GM19328 (cell line): ENCODE data around the gene OPCML.

Source experiments
- ATAC-seq: cut with Tn5 transposase; IDR thresholded peaks from one replicate; pipeline ENCODE4 v1.9.1; 2021; ENCODE audit warnings: mild to moderate bottlenecking, moderate library complexity; ENCODE audit not compliant: unreplicated experiment

OPCML gene

DNA sequence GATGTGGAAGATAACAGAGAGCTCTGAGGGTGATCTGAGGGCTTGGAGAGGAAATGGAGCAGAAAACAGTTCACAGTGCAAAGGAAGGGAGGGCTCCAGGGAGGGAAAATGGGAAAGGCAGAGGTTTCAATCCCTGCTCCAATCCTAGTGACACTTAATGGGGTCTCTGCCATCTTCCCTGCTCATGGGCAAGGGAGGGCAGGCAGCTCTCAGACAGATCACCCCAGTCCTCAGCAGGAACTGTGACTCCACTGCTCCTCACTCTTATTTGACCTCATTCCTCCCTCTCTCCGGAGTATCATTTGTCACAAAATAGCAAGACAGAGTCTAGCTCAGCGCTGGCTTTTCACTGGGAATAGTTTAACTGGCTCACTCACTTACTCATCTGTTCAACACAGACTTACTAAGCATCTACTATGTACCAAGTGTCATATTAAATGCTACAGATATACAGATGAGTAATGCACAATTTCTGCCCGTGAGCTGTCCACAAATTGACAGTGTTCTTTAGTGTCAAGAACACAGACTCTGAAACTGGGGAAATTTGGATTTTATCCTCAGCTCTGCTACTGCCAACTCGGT, 817.4 kb downstream of the OPCML start:
- no peak for ATAC-seq

DNA sequence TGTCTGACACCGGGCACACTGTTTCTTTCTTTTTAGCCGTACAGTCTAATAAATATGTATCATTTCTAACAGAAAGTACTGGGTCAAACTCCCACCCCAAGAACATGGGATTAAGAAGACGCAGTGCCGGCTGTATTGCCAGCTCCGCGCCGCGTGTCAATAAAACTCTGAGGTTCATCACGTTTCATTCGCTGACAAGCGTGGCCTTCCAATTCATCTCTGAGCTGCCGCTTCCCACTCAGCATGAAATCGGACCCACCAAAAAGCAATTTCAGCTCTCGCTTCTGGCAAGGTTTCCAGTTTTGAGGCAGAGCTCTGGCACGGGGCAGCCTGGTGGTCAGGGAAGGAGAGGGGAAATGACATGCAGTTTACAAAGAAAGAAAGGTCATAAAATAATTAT, 819.8 kb downstream of the OPCML start:
- ATAC-seq = no peak

- no peak for ATAC-seq
Observed at GRCh38 chr11:132704781-132705375, 827.4 kb downstream of the OPCML start.

GRCh38 chr11:132692891-132693290, 839.4 kb downstream of the OPCML start:
- ATAC-seq = no peak

DNA sequence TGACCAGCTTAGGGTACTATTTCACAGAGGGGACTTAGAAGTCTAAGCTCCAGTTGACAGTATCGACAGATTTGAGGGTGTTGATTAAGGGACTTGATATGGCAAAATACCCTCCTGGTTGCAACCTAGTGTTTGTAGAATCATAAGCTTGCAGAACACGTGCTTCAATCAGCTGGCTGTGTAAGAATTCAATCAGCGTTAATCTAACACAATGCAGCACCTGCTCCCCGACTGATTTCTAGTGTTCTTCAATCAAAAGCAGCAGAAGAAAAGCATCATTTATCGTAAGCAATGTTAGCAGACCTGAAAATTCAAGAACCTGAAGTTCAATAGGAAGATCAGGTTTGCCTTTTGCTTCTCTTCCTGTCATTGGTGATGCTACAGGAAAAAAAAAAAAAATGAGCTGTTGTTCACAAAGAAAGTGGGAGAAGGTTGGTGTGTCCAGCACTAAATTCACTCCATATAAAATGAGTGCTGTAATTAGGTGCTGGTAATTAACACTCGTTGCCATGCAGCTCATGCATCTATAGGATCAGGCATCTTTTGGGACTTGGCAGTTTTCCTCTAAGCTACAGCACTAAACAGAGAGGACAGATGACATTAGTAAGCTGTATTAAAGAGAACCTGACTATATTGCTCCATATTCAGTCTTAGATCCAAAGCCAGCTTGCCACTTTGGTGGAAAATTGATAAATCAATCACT, 840.3 kb downstream of the OPCML start:
- ATAC-seq = no peak

DNA sequence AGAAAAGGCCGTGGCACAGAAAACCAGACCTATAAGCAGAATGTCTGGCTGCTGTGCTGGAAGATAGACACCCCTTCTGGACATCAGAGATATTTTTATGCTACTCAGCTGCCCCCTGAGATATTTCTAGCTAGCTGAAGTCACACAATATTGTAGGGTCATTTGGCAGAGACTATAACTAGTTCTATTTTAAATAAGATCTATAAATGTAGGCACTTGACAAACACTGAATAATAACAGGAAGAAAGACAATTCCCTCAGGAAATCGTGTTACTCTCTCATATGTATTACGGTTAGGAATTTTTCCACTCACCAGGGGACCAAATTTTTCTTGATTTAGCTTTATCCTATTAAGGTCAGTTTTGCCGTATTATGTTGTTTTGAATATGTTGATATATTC, 845.4 kb downstream of the OPCML start:
- ATAC-seq = no peak

DNA sequence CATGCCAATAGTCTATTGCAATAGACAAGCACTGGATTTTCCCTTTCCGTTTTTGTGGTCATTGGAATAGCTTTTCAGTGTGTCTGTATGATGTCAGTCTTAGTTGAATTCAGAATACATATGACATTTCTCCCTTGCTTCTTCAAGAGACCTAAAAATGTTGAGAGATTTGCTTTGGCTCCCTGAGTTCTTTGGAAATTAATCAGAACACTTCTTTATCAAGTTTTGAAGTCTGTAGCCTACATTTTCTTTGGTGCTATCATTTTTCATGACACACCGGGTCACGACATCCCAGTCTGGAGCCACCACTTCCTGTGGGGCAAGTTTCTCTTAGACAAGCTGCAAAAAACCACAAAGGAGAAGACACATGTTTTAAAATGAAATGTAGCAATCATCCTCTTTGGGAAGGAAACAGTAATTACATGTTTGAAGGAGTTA, 847.1 kb downstream of the OPCML start:
- ATAC-seq = no peak

DNA sequence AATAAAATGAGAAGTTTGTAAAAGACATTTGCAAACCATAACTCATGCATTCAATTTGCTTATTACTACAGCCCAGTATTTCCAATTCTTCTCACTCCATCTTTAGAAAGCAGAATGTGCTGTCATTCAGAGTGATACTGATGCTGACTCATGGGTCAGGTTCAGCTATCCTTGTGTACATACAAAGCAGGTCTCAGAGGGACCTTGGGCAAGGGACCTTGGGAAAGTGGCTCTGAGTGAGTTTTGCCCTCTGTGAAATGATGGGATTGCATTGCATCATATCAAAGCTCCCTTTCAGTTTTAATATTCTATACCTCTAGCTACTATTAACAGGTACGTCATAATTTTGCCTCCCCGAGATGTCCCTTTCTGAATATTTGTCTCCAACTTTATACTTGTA, 848.7 kb downstream of the OPCML start:
- no peak for ATAC-seq

DNA sequence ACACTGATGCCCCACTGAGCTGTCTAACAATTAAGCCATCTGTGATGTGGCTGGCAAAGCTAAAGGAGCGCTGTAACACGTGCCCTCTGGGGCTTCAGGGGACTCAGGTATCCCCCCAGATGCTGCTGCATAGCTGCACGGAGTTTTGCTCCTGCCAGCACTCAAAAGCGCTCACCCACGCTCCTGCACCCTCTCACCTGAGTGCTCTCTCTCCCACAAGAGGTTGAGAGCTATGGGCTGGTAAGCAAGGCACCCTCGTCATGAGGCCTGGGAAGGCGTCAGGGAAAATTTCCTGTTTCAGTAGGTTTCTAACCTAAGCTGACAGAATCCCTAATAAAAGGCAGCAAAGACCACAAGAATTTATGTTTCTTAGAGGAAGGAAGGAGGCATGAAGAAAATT, 850.3 kb downstream of the OPCML start:
- no peak for ATAC-seq

- no peak for ATAC-seq
Observed at GRCh38 chr11:132680584-132680983, 851.7 kb downstream of the OPCML start.

DNA sequence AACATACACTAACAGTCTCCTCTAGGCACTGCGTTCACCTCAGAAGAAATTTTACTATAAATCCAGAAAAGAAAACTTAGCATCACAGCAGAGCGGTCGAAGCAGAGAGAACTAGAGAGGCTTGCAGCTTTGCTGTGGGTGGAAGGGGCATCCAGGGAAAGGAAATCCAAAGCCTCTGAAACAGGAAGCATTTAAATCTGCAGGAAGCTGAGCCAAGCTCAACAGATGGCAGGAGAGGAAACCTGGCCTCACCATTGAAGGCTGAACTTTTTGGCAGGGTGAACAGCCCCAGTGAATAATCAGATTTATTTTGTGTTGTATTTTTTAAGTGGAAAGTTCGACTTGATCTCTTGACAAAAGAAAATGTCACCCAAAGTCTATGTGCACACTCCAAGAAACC, 858.1 kb downstream of the OPCML start:
- no peak for ATAC-seq

- ATAC-seq = no peak
Observed at GRCh38 chr11:132671851-132672370, 860.4 kb downstream of the OPCML start.

GRCh38 chr11:132670921-132671675, 861.2 kb downstream of the OPCML start:
- ATAC-seq = no peak

DNA sequence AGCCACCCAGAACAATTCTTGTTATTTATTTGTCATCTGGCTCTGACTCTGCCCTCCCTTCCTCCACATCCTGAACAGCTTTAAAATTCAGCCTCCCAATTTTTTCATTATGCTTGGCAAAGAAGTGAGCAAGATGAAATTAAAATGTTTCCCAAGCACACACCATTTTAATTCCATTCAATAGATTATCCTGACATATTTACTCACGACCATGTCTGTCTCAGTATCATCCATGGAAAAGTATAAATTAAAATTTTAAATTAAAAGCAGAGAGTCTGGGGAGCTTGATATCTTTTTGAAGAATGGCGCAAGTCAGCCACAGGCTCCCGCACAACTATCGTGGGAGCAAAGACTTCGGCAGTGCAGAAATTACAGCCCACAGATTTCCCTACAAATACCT, 862.4 kb downstream of the OPCML start:
- ATAC-seq = no peak

- ATAC-seq = no peak
Observed at GRCh38 chr11:132665205-132665604, 867.1 kb downstream of the OPCML start.

GRCh38 chr11:132658696-132659095, 873.6 kb downstream of the OPCML start:
- no peak for ATAC-seq

DNA sequence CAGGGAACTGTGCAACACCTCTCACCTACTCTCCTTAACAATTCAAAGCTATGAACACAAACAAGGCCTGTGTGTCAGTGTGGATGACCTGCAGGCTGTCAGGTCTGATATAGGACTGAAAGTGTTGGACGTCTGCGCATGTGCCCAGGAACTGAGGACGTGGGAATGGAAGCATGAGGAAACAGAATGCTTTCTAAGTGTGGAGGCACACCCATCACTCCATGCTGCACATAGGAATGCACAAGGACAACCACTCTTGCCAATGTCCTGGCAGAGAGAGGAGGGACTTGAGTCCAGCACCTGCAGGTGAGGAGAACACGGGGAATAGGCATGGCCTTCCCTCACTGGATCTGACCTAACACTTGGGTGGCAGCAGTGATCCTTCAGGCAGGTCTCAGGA, 874.3 kb downstream of the OPCML start:
- no peak for ATAC-seq

DNA sequence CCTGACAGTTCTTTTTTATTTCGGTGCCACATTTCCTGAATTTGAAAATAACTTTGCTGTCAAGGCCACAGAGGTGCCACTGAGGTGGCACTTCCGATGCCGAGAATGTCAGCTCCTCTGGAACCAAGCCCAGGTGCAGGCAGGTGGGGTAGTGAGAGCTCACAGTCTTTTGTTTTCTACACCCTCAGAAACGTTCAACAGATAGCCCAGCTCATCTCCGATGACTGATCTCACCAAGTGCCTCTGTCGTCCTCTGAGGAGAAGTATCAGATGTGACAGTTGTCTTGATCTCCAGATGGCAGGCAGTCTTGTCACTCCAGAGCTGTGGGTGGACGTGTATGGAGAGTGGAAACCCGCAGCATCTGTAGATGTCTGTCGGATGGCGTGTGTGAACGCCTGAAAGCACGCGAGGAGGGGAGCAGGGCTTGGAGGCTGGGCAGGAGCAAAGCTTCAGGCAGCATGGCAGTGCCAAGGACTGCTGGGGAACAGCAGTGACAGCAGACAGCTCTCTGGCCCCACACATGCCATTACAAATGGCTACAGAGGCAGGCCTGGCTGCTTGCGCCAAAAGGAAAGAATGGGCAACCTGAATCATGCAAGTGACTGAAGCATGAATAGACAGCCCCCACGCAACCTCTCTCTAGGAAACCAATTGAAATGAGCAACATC, 877.0 kb downstream of the OPCML start:
- no peak for ATAC-seq

GRCh38 chr11:132653237-132653636, 879.1 kb downstream of the OPCML start:
- ATAC-seq = no peak

DNA sequence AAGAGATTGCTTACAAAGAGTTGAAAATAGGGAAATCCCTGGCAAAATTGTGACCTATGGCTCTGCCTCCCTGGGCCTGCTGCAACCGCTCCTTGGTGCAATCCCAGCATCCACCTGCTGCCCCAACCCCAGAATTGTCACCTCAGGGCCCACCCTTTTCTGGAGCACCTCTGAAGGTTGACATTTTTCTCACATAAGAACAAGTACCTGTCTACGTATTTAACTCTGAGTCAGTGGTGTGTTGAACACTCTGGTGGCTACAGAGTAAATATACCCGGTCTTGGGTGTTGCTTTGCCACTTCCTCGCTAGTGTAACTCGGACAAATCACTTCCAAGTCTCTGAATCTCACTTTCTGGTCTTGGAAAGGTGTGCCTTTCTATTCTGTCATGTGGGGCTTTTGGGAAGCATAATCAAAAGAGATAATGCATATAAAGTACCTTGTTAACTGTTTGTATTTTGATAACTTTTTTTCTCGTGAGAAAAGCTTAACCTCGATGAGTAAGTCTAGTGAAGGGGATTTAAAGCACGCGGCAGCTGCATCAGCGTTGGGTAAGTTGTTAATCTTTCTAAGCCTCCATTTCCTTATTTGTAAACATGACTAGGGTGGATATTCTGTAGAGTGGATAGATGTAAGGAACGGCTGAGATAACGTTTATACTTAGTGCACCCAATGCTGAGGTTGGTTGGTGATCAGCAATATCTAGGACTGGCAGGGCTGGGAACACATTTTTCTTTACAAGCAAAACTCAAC, 881.2 kb downstream of the OPCML start:
- ATAC-seq = no peak
